ENCODE measurements around the gene THOP1. TPM values are rescaled to one million over a fixed set of nuclear protein-coding genes. Genes with fewer than 3 reads are reported as not detected.

Gene THOP1
- total RNA-seq, 1 donor from 2014 or later: 105 TPM

DNA sequence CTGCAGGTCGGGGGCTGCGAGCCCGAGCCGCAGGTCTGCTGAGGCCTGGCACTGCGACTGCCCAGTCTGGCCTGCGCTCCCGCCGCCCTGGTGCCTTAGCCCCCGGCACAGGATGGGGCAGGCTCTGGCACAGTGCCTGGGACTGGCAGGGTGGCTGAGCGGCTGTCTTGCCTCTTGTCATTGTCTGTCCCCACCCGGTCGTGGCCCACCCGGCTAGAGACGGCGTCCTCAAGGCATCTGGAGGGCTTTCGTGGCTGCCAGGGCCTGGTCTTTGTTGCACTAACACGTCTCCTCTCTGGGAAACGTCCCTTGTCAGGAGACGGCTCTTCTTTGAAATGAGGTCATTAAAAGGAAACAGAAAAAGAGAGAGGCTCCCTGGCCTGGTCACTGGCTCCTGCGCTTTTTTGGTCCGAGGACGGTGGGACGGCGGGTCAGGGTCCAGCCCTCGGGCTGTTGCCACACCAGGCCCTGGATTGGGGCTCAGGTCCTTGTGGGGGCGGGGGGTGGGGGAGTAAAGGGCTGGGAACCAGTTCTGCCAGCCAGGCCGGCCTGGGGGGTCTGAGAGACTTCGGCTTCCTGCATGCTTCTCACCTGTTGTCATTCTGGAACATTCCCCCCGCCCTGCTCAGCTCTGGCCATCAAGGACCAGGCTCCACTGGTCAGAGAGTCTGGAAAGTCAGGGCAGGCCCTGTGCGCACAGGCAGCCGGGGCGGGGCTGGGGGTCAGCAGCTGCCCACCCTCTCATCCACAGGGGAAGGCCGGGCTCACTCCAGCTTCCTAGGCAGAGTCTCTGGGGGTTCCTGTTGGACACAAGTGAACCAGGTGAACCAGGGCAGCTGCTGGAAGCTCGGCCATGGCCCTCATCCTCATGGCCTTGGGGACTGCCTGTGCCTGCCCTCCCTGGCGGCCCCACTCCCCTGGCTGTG, 28.2 kb downstream of the THOP1 start:
- no peak overlapping the region for H3K4me2 ChIP-seq
- no peak overlapping the region for H3K27ac Mint-ChIP-seq
- no peaks in the 10 kb centered on the region for H3K9me3 ChIP-seq (ENCODE audit: low read depth)
- H3K27me3 Mint-ChIP-seq (ENCODE audit: insufficient read depth, low read depth): peaks cover 5% of the 10 kb centered on the region
- no peaks in the 10 kb centered on the region for H3F3A ChIP-seq (ENCODE audit: low read depth)
- H3K27me3 ChIP-seq: no peaks in the 10 kb centered on the region
- H3K36me3 ChIP-seq: no peaks in the 10 kb centered on the region
- no peaks in the 10 kb centered on the region for H3K9me3 Mint-ChIP-seq
- no peak overlapping the region for H3K9ac ChIP-seq
- no peak overlapping the region for H2AFZ ChIP-seq (replicated peaks)
- H3K79me2 ChIP-seq (ENCODE audit: low read depth): no peaks in the 10 kb centered on the region
- no peak for DNase-seq (ENCODE audit: low spot score)
- H3K4me1 ChIP-seq: no peaks in the 10 kb centered on the region
- H4K20me1 ChIP-seq (ENCODE audit: low read depth): peaks cover 7% of the 10 kb centered on the region
- H3K36me3 Mint-ChIP-seq: peaks cover 6% of the 10 kb centered on the region
- H3K4me1 Mint-ChIP-seq: no peaks in the 10 kb centered on the region
- H3K4me3 ChIP-seq: no peak overlapping the region
- no peak overlapping the region for H3K4me3 Mint-ChIP-seq
- TF ChIP-seq EZH2 (IDR thresholded peaks at IDR 0.05) (no peak), EZH2phosphoT487 (IDR thresholded peaks at IDR 0.05) (no peak)
- TF ChIP-seq, protein P1, sequence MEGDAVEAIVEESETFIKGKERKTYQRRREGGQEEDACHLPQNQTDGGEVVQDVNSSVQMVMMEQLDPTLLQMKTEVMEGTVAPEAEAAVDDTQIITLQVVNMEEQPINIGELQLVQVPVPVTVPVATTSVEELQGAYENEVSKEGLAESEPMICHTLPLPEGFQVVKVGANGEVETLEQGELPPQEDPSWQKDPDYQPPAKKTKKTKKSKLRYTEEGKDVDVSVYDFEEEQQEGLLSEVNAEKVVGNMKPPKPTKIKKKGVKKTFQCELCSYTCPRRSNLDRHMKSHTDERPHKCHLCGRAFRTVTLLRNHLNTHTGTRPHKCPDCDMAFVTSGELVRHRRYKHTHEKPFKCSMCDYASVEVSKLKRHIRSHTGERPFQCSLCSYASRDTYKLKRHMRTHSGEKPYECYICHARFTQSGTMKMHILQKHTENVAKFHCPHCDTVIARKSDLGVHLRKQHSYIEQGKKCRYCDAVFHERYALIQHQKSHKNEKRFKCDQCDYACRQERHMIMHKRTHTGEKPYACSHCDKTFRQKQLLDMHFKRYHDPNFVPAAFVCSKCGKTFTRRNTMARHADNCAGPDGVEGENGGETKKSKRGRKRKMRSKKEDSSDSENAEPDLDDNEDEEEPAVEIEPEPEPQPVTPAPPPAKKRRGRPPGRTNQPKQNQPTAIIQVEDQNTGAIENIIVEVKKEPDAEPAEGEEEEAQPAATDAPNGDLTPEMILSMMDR (IDR thresholded peaks at IDR 0.05): no peak
- H3K27ac ChIP-seq: no peak overlapping the region

DNA sequence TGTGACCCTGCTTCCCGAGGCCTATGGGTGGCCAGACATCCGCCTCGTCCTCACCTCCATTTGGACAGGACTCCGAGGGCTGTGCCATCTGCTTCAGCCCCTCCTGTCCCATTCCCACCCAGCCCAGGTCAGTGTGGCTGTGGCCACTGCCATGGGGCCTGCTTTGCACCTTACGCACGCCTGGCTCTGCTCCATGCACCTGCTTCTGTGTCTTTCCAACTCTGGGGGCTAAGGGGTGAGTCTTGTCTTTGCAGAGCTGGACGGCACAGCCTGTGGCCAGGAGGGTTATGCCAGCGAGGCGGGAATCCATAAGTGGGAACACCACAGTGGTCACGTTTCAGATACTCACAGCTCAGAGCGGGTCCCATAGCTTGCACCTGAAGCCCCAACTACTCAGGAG, 29.1 kb downstream of the THOP1 start:
- no peak for DNase-seq (ENCODE audit: low spot score)

DNA sequence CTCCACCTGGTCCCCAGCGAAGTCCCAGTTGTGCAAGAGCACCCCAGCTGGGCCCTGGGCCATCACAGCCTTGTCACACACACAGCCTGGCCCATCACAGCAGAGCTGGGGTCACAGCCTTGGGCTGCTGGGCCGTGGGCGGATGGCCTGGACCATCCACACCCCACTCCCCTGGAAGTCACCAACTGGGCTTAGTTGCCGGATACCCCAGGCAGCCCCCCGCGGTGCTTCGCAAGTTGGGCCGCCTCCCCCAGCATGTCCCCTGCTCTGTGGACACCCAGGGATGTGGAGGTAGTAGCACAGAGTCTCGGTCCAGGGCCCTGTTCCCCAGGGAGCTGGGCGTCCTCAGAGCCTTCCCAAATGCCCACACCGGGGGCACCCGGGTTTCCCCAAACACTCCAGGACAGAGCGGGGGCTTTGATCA, 29.9 kb downstream of the THOP1 start:
- Histone ChIP-seq H2AFZ (replicated peaks) (no peak overlapping the region), H3K4me3 (no peak overlapping the region), H3F3A (ENCODE audit: low read depth) (no peaks in the 10 kb centered on the region), H3K9me3 (ENCODE audit: low read depth) (no peaks in the 10 kb centered on the region), H3K27me3 (no peaks in the 10 kb centered on the region), H3K4me1 (no peaks in the 10 kb centered on the region), H3K79me2 (ENCODE audit: low read depth) (no peaks in the 10 kb centered on the region), H3K9ac (no peak overlapping the region), H3K27ac (no peak overlapping the region), H3K36me3 (no peaks in the 10 kb centered on the region), H3K4me2 (no peak overlapping the region), H4K20me1 (ENCODE audit: low read depth) (peaks cover 7% of the 10 kb centered on the region)
- peaks cover 3% of the 10 kb centered on the region for H3K27me3 Mint-ChIP-seq (ENCODE audit: insufficient read depth, low read depth)
- TF ChIP-seq, protein P1 (IDR thresholded peaks at IDR 0.05): no peak
- no peak for TF ChIP-seq EZH2phosphoT487 (IDR thresholded peaks at IDR 0.05)
- no peak for TF ChIP-seq EZH2 (IDR thresholded peaks at IDR 0.05)
- no peak for DNase-seq (ENCODE audit: low spot score)
- peaks cover under 1% of the 10 kb centered on the region for H3K9me3 Mint-ChIP-seq
- H3K36me3 Mint-ChIP-seq: peaks cover 2% of the 10 kb centered on the region
- H3K4me1 Mint-ChIP-seq: peaks cover under 1% of the 10 kb centered on the region
- H3K27ac Mint-ChIP-seq: no peak overlapping the region
- H3K4me3 Mint-ChIP-seq: no peak overlapping the region

More for the DNA sequence above, 29.1 kb downstream of the THOP1 start:
- H3K4me1 Mint-ChIP-seq: no peaks in the 10 kb centered on the region
- Histone ChIP-seq H2AFZ (replicated peaks) (no peak overlapping the region), H3K79me2 (ENCODE audit: low read depth) (no peaks in the 10 kb centered on the region), H3K9ac (no peak overlapping the region), H3K4me3 (no peak overlapping the region), H3K36me3 (no peaks in the 10 kb centered on the region), H4K20me1 (ENCODE audit: low read depth) (peaks cover 7% of the 10 kb centered on the region), H3K4me1 (no peaks in the 10 kb centered on the region), H3K9me3 (ENCODE audit: low read depth) (no peaks in the 10 kb centered on the region), H3K4me2 (no peak overlapping the region), H3F3A (ENCODE audit: low read depth) (no peaks in the 10 kb centered on the region), H3K27ac (no peak overlapping the region), H3K27me3 (no peaks in the 10 kb centered on the region)
- peaks cover 3% of the 10 kb centered on the region for H3K27me3 Mint-ChIP-seq (ENCODE audit: insufficient read depth, low read depth)
- no peak overlapping the region for H3K4me3 Mint-ChIP-seq
- TF ChIP-seq EZH2 (IDR thresholded peaks at IDR 0.05) (no peak), EZH2phosphoT487 (IDR thresholded peaks at IDR 0.05) (no peak)
- TF ChIP-seq, protein P1 (IDR thresholded peaks at IDR 0.05): no peak
- no peaks in the 10 kb centered on the region for H3K9me3 Mint-ChIP-seq
- peaks cover 2% of the 10 kb centered on the region for H3K36me3 Mint-ChIP-seq
- H3K27ac Mint-ChIP-seq: peak overlapping the region; percentile 74

Measured in neural progenitor cell (in vitro differentiated cells).